SK-N-SH treated with all-trans-retinoic acid at 6 μM for 48 hours (cell line): ENCODE data around the gene ADPRHL1.

Experiments used
- ATAC-seq: fragments of 200-7000 bp; cut with Tn5 transposase; 3 replicates; pipeline ENCODE4 v1.9.1; 2020; ENCODE audit warnings: mild to moderate bottlenecking, moderate library complexity
- ARNTL ChIP-seq: fragments of 450-650 bp; formaldehyde crosslinking; IDR thresholded peaks from 2 replicates; pipeline ENCODE4 v1.5.0; 2020; ENCODE audit warnings: low read depth, mild to moderate bottlenecking, moderate library complexity, borderline replicate concordance
- BACH2 ChIP-seq: fragments of 250-450 bp; sonication (Bioruptor Pico); IDR thresholded peaks from 2 replicates; pipeline ENCODE4 v1.9.0; 2021; ENCODE audit warnings: mild to moderate bottlenecking, borderline replicate concordance
- CREB5 ChIP-seq: fragments of 250-450 bp; sonication (Bioruptor Pico); IDR thresholded peaks from 2 replicates; pipeline ENCODE4 v1.5.1; 2020; ENCODE audit warnings: low read depth, mild to moderate bottlenecking, moderate library complexity
- CSRNP3 ChIP-seq: fragments of 250-450 bp; sonication (Bioruptor Pico); IDR thresholded peaks from 2 replicates; pipeline ENCODE4 v1.5.1; 2021; ENCODE audit warnings: mild to moderate bottlenecking, moderate library complexity
- ESRRG ChIP-seq: fragments of 250-450 bp; sonication (Bioruptor Pico); IDR thresholded peaks from 2 replicates; pipeline ENCODE4 v1.6.1; 2021; ENCODE audit warnings: mild to moderate bottlenecking
- GLIS3 ChIP-seq: fragments of 250-450 bp; sonication (Bioruptor Pico); IDR thresholded peaks from 2 replicates; pipeline ENCODE4 v1.5.0; 2020; ENCODE audit warnings: mild to moderate bottlenecking, moderate library complexity
- ISL1 ChIP-seq: fragments of 250-450 bp; sonication (Bioruptor Pico); IDR thresholded peaks from 2 replicates; pipeline ENCODE4 v2.1.2; 2022; ENCODE audit warnings: mild to moderate bottlenecking, moderate library complexity
- OSR1 ChIP-seq: fragments of 250-450 bp; sonication (Bioruptor Pico); IDR thresholded peaks from 2 replicates; pipeline ENCODE4 v1.8.0; 2022; ENCODE audit warnings: moderate library complexity, mild to moderate bottlenecking, inconsistent platforms
- PATZ1 ChIP-seq: fragments of 250-450 bp; sonication (Bioruptor Pico); IDR thresholded peaks from 2 replicates; pipeline ENCODE4 v1.8.0; 2020; ENCODE audit warnings: mild to moderate bottlenecking, moderate library complexity, borderline replicate concordance
- POU6F1 ChIP-seq: fragments of 250-450 bp; sonication (Bioruptor Pico); IDR thresholded peaks from 2 replicates; pipeline ENCODE4 v1.8.0; 2021; ENCODE audit warnings: low read depth, mild to moderate bottlenecking, moderate library complexity, borderline replicate concordance
- PPARA ChIP-seq: fragments of 250-450 bp; sonication (Bioruptor Pico); IDR thresholded peaks from 2 replicates; pipeline ENCODE4 v1.5.0; 2020; ENCODE audit warnings: mild to moderate bottlenecking, borderline replicate concordance
- RARB ChIP-seq: fragments of 250-450 bp; sonication (Bioruptor Pico); IDR thresholded peaks from 2 replicates; pipeline ENCODE4 v1.8.0; 2021; ENCODE audit warnings: mild to moderate bottlenecking, moderate library complexity
- SNAI2 ChIP-seq: fragments of 250-450 bp; sonication (Bioruptor Pico); IDR thresholded peaks from 2 replicates; pipeline ENCODE4 v1.5.0; 2020; ENCODE audit warnings: mild to moderate bottlenecking, moderate library complexity
- TCF4 ChIP-seq: fragments of 250-450 bp; sonication (Bioruptor Pico); IDR thresholded peaks from 2 replicates; pipeline ENCODE4 v1.8.0; 2021; ENCODE audit warnings: mild to moderate bottlenecking, moderate library complexity, borderline replicate concordance
- TSHZ2 ChIP-seq: fragments of 250-450 bp; sonication (Bioruptor Pico); IDR thresholded peaks from 2 replicates; pipeline ENCODE4 v1.5.0; 2020; ENCODE audit warnings: mild to moderate bottlenecking, moderate library complexity
- ZC3H10 ChIP-seq: fragments of 250-450 bp; sonication (Bioruptor Pico); IDR thresholded peaks from 2 replicates; pipeline ENCODE4 v1.5.1; 2021; ENCODE audit warnings: mild to moderate bottlenecking, moderate library complexity
- ZFP3 ChIP-seq: fragments of 250-450 bp; sonication (Bioruptor Pico); IDR thresholded peaks from 2 replicates; pipeline ENCODE4 v1.5.0; 2020; ENCODE audit warnings: mild to moderate bottlenecking, moderate library complexity
- ZFP30 ChIP-seq: fragments of 450-650 bp; formaldehyde crosslinking; IDR thresholded peaks from 2 replicates; pipeline ENCODE4 v1.5.0; 2022; ENCODE audit warnings: mild to moderate bottlenecking, moderate library complexity
- ZNF565 ChIP-seq: fragments of 450-650 bp; formaldehyde crosslinking; conservative IDR thresholded peaks from 2 replicates; pipeline ENCODE4 v1.5.0; 2020; ENCODE audit warnings: low read depth, mild to moderate bottlenecking, moderate library complexity
- ZNF70 ChIP-seq: fragments of 450-650 bp; formaldehyde crosslinking; IDR thresholded peaks from 2 replicates; pipeline ENCODE4 v1.5.0; 2020; ENCODE audit warnings: mild to moderate bottlenecking, moderate library complexity
- ZNF8 ChIP-seq: fragments of 450-650 bp; formaldehyde crosslinking; IDR thresholded peaks from 2 replicates; pipeline ENCODE4 v1.5.0; 2020; ENCODE audit warnings: mild to moderate bottlenecking, moderate library complexity

The ADPRHL1 gene

GRCh38 chr13:113483081-113483480 lies 29.8 kb upstream of the ADPRHL1 start:
- TF ChIP-seq ESRRG, result no peak
- no peak for TF ChIP-seq GLIS3 (CRISPR knock-in tag)
- TF ChIP-seq ZC3H10, result no peak
- TF ChIP-seq PATZ1 (CRISPR knock-in tag), result no peak
- TF ChIP-seq ZNF70 (CRISPR knock-in tag), result no peak
- no peak for TF ChIP-seq RARB
- ATAC-seq, result no peak

- TF ChIP-seq ZNF565 (CRISPR knock-in tag) (no peak), CSRNP3 (CRISPR knock-in tag) (no peak)
- TF ChIP-seq, all 23 proteins: peak for 0
- no peak for ATAC-seq
Measured at GRCh38 chr13:113479179-113479578, 25.9 kb upstream of the ADPRHL1 start.

GRCh38 chr13:113477724-113478123 lies 24.4 kb upstream of the ADPRHL1 start:
- TF ChIP-seq GLIS3 (CRISPR knock-in tag) (no peak), OSR1 (CRISPR knock-in tag) (no peak), TSHZ2 (CRISPR knock-in tag) (no peak), ESRRG (no peak), CREB5 (no peak), ARNTL (CRISPR knock-in tag) (no peak), TCF4 (CRISPR knock-in tag) (no peak), PPARA (no peak), SNAI2 (no peak), BACH2 (CRISPR knock-in tag) (no peak), ZNF565 (CRISPR knock-in tag) (no peak), POU6F1 (CRISPR knock-in tag) (no peak), ZFP3 (no peak)
- ATAC-seq, result no peak

- ATAC-seq, result no peak
- TF ChIP-seq ZFP30 (CRISPR knock-in tag) (no peak), ZNF8 (no peak), OSR1 (CRISPR knock-in tag) (no peak), ARNTL (CRISPR knock-in tag) (no peak), ESRRG (no peak), CSRNP3 (CRISPR knock-in tag) (no peak), ISL1 (CRISPR knock-in tag) (no peak), ZNF565 (CRISPR knock-in tag) (no peak), TCF4 (CRISPR knock-in tag) (no peak), TSHZ2 (CRISPR knock-in tag) (no peak), RARB (no peak), BACH2 (CRISPR knock-in tag) (no peak), GLIS3 (CRISPR knock-in tag) (no peak), ZFP3 (no peak), SNAI2 (no peak)
Measured at GRCh38 chr13:113476811-113477210, 23.5 kb upstream of the ADPRHL1 start.
